ENCODE results near the gene CHST11.

DNA sequence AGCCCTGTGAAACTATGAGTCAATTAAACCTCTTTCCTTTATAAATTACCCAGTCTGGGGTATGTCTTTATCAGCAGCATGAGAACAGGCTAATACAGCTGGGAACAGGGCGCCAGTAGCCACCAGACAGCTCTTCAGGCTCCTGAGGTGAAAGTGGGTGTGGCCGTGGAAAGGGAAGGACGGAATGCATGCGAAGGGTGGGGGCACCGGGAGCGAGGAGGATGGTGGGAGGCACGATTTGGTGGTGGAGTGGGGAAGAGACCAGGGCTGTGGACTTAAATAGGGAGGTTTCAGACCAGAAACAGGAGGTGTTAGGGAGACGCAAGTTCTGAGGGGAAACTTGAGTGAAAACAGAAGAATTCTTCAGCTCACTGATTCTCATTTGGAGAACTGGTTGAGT lies 44.1 kb upstream of the CHST11 start:
- TF ChIP-seq, protein P1, sequence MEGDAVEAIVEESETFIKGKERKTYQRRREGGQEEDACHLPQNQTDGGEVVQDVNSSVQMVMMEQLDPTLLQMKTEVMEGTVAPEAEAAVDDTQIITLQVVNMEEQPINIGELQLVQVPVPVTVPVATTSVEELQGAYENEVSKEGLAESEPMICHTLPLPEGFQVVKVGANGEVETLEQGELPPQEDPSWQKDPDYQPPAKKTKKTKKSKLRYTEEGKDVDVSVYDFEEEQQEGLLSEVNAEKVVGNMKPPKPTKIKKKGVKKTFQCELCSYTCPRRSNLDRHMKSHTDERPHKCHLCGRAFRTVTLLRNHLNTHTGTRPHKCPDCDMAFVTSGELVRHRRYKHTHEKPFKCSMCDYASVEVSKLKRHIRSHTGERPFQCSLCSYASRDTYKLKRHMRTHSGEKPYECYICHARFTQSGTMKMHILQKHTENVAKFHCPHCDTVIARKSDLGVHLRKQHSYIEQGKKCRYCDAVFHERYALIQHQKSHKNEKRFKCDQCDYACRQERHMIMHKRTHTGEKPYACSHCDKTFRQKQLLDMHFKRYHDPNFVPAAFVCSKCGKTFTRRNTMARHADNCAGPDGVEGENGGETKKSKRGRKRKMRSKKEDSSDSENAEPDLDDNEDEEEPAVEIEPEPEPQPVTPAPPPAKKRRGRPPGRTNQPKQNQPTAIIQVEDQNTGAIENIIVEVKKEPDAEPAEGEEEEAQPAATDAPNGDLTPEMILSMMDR (IDR thresholded peaks at IDR 0.05; ENCODE audit: borderline replicate concordance, extremely low read depth, low read length, poor library complexity, severe bottlenecking): no peak
- TF ChIP-seq EZH2 (IDR thresholded peaks at IDR 0.05; ENCODE audit: borderline replicate concordance, low read depth, low read length, severe bottlenecking): no peak

All from DND-41 (cell line).